ENCODE results near the gene ACP3.

The ACP3 gene

DNA sequence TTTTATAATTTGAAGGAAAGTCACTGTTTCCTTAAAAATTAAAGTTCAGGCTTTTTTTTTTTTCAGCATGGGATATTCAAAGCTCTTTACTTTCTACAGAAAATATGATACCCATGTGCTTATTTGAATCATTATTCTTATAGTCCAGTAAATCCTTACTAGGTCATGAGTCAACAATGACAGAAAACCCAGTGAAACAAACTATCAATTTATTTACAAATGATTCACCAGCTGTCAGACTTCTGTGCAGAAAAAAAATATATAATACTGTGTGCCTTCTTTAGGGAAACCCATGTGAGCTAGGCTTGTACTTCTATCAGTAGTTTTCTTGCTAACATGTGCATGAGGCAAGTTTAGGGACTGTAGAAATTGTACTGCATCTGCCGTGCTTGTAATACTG lies 1.2 kb downstream of the ACP3 start:
- H4K20me1 ChIP-seq (ENCODE audit: insufficient read depth, low read length) = no peaks in the 10 kb centered on the region
- H3K4me2 ChIP-seq (ENCODE audit: low read length) = no peak overlapping the region
- no peaks in the 10 kb centered on the region for H3K79me2 ChIP-seq (ENCODE audit: insufficient read depth, low read length)
- H3K9me3 ChIP-seq (ENCODE audit: low read length) = no peaks in the 10 kb centered on the region
- H3K4me3 ChIP-seq (ENCODE audit: low read depth, low read length, poor library complexity, severe bottlenecking) = no peak overlapping the region
- H3F3A ChIP-seq (ENCODE audit: insufficient read depth, low read length) = no peaks in the 10 kb centered on the region
- H3K36me3 ChIP-seq (ENCODE audit: insufficient read depth, low read length) = no peaks in the 10 kb centered on the region; the same call in 1 of the 2 replicates
- H3K9me2 ChIP-seq (ENCODE audit: low read depth, low read length) = no peaks in the 10 kb centered on the region
- no peaks in the 10 kb centered on the region for H3K27me3 ChIP-seq (ENCODE audit: insufficient read depth, low read length)
- H2AFZ ChIP-seq (ENCODE audit: low read length) = no peak overlapping the region
- H3K4me1 ChIP-seq (ENCODE audit: insufficient read depth, low read length, severe bottlenecking) = peaks cover 16% of the 10 kb centered on the region
- TF ChIP-seq EZH2 (IDR thresholded peaks at IDR 0.05; ENCODE audit: borderline replicate concordance, low read length) = no peak
- TF ChIP-seq, protein P1, sequence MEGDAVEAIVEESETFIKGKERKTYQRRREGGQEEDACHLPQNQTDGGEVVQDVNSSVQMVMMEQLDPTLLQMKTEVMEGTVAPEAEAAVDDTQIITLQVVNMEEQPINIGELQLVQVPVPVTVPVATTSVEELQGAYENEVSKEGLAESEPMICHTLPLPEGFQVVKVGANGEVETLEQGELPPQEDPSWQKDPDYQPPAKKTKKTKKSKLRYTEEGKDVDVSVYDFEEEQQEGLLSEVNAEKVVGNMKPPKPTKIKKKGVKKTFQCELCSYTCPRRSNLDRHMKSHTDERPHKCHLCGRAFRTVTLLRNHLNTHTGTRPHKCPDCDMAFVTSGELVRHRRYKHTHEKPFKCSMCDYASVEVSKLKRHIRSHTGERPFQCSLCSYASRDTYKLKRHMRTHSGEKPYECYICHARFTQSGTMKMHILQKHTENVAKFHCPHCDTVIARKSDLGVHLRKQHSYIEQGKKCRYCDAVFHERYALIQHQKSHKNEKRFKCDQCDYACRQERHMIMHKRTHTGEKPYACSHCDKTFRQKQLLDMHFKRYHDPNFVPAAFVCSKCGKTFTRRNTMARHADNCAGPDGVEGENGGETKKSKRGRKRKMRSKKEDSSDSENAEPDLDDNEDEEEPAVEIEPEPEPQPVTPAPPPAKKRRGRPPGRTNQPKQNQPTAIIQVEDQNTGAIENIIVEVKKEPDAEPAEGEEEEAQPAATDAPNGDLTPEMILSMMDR (IDR thresholded peaks at IDR 0.05; ENCODE audit: low read length) = no peak
- H3K9ac ChIP-seq (ENCODE audit: low read length) = no peak overlapping the region
- H3K27ac ChIP-seq (ENCODE audit: low read depth, low read length, poor library complexity, severe bottlenecking) = no peak overlapping the region

DNA sequence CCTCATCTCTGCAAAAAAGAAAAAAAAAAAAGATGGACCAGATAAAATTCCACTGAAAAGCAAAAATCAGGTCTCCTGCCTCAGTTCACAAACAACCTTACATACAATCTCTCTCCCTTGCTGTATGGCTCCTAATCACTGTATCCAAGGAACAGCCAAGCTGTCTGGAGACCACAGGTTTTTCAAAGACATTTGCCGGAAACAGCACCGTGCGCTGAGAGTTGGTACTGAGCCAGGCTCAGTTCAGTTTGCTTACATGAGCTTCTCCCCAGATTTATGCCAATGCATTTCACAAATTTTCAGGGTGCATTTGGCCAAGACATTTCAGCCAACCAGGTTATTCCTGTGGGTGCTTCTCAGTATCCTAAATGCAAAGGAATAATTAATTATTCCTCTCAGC lies 4.1 kb downstream of the ACP3 start:
- Histone ChIP-seq H4K20me1 (ENCODE audit: insufficient read depth, low read length) (no peaks in the 10 kb centered on the region), H3K79me2 (ENCODE audit: insufficient read depth, low read length) (no peaks in the 10 kb centered on the region), H3K4me2 (ENCODE audit: low read length) (no peak overlapping the region), H3K36me3 (ENCODE audit: insufficient read depth, low read length) (no peaks in the 10 kb centered on the region; the same call in 1 of the 2 replicates), H3K9me2 (ENCODE audit: low read depth, low read length) (no peaks in the 10 kb centered on the region), H3K9me3 (ENCODE audit: low read length) (no peaks in the 10 kb centered on the region), H3F3A (ENCODE audit: insufficient read depth, low read length) (no peaks in the 10 kb centered on the region), H3K4me1 (ENCODE audit: insufficient read depth, low read length, severe bottlenecking) (peaks cover 16% of the 10 kb centered on the region), H3K27me3 (ENCODE audit: insufficient read depth, low read length) (no peaks in the 10 kb centered on the region), H3K4me3 (ENCODE audit: low read depth, low read length, poor library complexity, severe bottlenecking) (no peak overlapping the region), H3K27ac (ENCODE audit: low read depth, low read length, poor library complexity, severe bottlenecking) (no peak overlapping the region), H2AFZ (ENCODE audit: low read length) (no peak overlapping the region), H3K9ac (ENCODE audit: low read length) (no peak overlapping the region)
- TF ChIP-seq, protein P1 (IDR thresholded peaks at IDR 0.05; ENCODE audit: low read length) = no peak
- no peak for TF ChIP-seq EZH2 (IDR thresholded peaks at IDR 0.05; ENCODE audit: borderline replicate concordance, low read length)

DNA sequence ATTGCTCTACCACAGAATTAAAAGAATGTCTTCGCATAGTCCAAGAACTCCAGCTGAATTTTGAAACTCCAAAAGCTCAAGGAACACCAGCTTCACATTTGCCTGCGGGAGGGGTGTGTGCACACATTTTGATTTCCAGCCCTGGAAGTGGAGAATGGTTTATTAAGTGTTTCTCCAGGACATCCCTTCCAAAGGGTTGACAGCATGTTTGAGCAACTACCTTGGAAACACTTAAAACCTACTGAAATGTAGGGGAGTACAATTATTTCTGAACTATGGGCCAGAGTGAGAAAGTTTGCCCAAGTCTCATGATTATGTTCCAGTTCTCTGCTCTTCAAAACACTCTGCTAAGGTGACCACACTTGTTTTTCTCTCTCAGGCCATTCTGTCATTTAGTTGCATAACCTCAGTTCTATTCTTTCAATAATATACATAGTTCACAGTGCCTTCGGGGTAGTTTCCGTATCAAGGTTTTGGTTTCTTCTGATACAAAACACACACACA lies 7.9 kb downstream of the ACP3 start:
- no peaks in the 10 kb centered on the region for H4K20me1 ChIP-seq (ENCODE audit: insufficient read depth, low read length)
- H3K27me3 ChIP-seq (ENCODE audit: insufficient read depth, low read length) = no peaks in the 10 kb centered on the region
- H3K9me3 ChIP-seq (ENCODE audit: low read length) = no peaks in the 10 kb centered on the region
- H3K27ac ChIP-seq (ENCODE audit: low read depth, low read length, poor library complexity, severe bottlenecking) = no peak overlapping the region
- no peak overlapping the region for H3K4me2 ChIP-seq (ENCODE audit: low read length)
- no peaks in the 10 kb centered on the region for H3K79me2 ChIP-seq (ENCODE audit: insufficient read depth, low read length)
- H2AFZ ChIP-seq (ENCODE audit: low read length) = no peak overlapping the region
- no peaks in the 10 kb centered on the region for H3K36me3 ChIP-seq (ENCODE audit: insufficient read depth, low read length)
- TF ChIP-seq EZH2 (IDR thresholded peaks at IDR 0.05; ENCODE audit: borderline replicate concordance, low read length) = no peak
- TF ChIP-seq, protein P1 (IDR thresholded peaks at IDR 0.05; ENCODE audit: low read length) = no peak
- no peak overlapping the region for H3K4me3 ChIP-seq (ENCODE audit: low read depth, low read length, poor library complexity, severe bottlenecking)
- H3F3A ChIP-seq (ENCODE audit: insufficient read depth, low read length) = no peaks in the 10 kb centered on the region
- H3K9ac ChIP-seq (ENCODE audit: low read length) = no peak overlapping the region
- no peaks in the 10 kb centered on the region for H3K4me1 ChIP-seq (ENCODE audit: insufficient read depth, low read length, severe bottlenecking)
- no peaks in the 10 kb centered on the region for H3K9me2 ChIP-seq (ENCODE audit: low read depth, low read length)
